Inflammatory macrophage (primary cell): ENCODE results near the gene HNRNPCL2.
"Not testable (repeated sequence)": the region's sequence is repeated elsewhere in the genome, so short reads cannot be mapped to it uniquely, and the experiment has no call there.

Experiments
- DNase-seq, 2 donors: peaks; one replicate each; pipeline ENCODE4 v3.0.0-alpha.2; 2020 to 2022
- total RNA-seq, 18 experiments: gene quantifications; one replicate each; lab custom pipeline; 2026; ENCODE audit warnings: mixed read lengths in 6 of 18, inconsistent platforms in 2 of 18; lab: John Stamatoyannopoulos, UW

Gene HNRNPCL2
- total RNA-seq, result 0 to 0.08 (median 0.03) reads per million in 18 experiments

DNA sequence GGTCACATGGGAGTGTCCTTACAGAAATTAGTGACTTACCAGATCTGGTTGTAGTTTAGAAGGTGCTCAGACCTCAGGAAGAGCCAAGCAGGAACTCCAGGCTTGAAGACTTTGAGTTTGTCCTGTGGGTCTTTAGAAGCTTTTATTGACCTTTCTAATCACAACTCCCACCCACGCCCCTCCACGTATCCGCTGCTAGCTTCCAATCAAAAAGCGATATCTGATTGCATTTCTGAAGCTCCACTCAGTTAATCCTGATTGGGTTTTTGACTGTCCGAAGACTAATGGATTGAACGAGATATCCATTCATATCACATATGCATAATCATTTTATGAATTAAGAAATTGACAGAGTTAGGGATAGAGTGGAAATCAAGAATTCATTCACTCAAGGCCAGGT lies at the start of gene HNRNPCL2:
Gene HNRNPCL2 (minus strand): TSS at position 101 of the 400 bp plus-strand sequence. CDS start 454 bp downstream, outside the sequence.
- DNase-seq, result not testable (repeated sequence)

DNA sequence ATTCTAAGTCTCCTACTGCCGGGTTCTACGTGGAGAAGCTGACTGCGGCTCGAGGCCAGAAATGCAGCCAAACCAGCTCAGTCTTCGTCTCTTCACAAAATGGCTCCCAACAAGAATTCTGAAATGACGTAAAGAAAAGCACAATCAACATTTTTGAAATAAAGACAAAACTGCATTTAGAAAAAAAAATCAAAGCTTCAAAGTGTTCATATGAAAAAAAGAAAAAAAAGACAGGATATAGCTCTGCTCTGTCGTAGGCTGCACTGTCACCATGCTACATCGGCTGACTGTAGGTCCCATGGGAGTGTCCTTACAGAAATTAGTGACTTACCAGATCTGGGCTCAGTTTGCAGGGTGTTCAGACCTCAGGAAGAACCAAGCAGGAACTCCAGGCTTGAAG lies 48.9 kb upstream of the HNRNPCL2 start, which contains the start of gene HNRNPCL4:
Gene HNRNPCL4 (minus strand): TSS at position 101 of the 400 bp plus-strand sequence. CDS start 164 bp downstream, outside the sequence.
- not testable (repeated sequence) for DNase-seq

DNA sequence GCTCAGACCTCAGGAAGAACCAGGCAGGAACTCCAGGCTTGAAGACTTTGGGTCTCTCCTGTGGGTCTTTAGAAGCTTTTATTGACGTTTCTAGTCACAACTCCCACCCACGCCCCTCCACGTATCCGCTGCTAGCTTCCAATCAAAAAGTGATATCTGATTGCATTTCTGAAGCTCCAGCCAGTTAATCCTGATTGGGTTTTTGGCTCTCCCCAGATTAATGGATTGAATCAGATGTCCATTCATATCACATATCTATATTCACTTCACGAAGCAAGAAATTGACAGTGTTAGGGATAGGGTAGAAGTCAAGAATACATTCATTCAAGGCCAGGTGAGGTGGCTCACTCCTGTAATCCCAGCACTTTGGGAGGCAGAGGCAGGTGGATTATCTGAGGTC lies 39.3 kb upstream of the HNRNPCL2 start, which contains the start of gene PRAMEF26:
Gene PRAMEF26 (minus strand): TSS at position 101 of the 400 bp plus-strand sequence. CDS start 2,914 bp downstream, outside the sequence.
- DNase-seq, result not testable (repeated sequence)

GRCh38 chr1:13070474-13070873 lies 46.2 kb downstream of the HNRNPCL2 start, which contains the start of gene PRAMEF25:
PRAMEF25 (plus strand) TSS chr1:13070774; CDS start chr1:13073694, 2,920 bp downstream.
- DNase-seq, result not testable (repeated sequence)
